Measurements from ENCODE around the gene MKI67. TPM values are rescaled to one million over a fixed set of nuclear protein-coding genes. Genes with fewer than 3 reads are reported as not detected.
A peak's percentile ranks its signal among the peaks of the same experiment; 100 is the strongest.

The MKI67 gene
- total RNA-seq, 1 experiment from 2014 or later: 111 TPM

GRCh38 chr10:128128582-128128981 is 2.4 kb upstream of the MKI67 start:
- Mint-ChIP-seq H3K4me3 (ENCODE audit: unreplicated experiment) (no peak overlapping the region), H3K27ac (ENCODE audit: unreplicated experiment) (no peak overlapping the region), H3K36me3 (ENCODE audit: insufficient read depth, unreplicated experiment) (peaks cover 26% of the 10 kb centered on the region), H3K4me1 (ENCODE audit: low read depth, unreplicated experiment) (peaks cover 9% of the 10 kb centered on the region), H3K9me3 (ENCODE audit: unreplicated experiment) (no peaks in the 10 kb centered on the region), H3K27me3 (ENCODE audit: insufficient read depth, unreplicated experiment) (no peaks in the 10 kb centered on the region)
- peaks cover 21% of the 10 kb centered on the region for H3K4me1 ChIP-seq
- H3K4me3 ChIP-seq (ENCODE audit: low read depth, low read length): no peak overlapping the region
- no peaks in the 10 kb centered on the region for H3K36me3 ChIP-seq (ENCODE audit: control insufficient read depth, insufficient read depth, low read length)
- H3K9me3 ChIP-seq: no peaks in the 10 kb centered on the region
- no TSS peak for BruUV-seq (replicated peaks)
- intact Hi-C loops (cut with micrococcal nuclease; ENCODE audit: unreplicated experiment): no loop called here
- H3K27me3 ChIP-seq (replicated peaks; ENCODE audit: control insufficient read depth, insufficient read depth, low read length): no peaks in the 10 kb centered on the region
- TF ChIP-seq CTCF (IDR thresholded peaks at IDR 0.05; ENCODE audit: insufficient read depth in 1 of 2, low read depth in 1 of 2, low read length in 1 of 2, severe bottlenecking in 1 of 2, unreplicated experiment in 1 of 2): no peak
- DNase-seq: no peak
- ChIA-PET CTCF (no interaction called here), POLR2A (no interaction called here)

- ChIA-PET POLR2A (no interaction called here), CTCF (interaction anchor here (0.6 kb wide), 1 partner anchor 69 kb away, joined by 3 read pairs; no protein-coding TSS in a partner anchor)
- DNase-seq: peak in 1 of 2 experiments; percentile 20
- TF ChIP-seq CTCF (IDR thresholded peaks at IDR 0.05; ENCODE audit: insufficient read depth in 1 of 2, low read depth in 1 of 2, low read length in 1 of 2, severe bottlenecking in 1 of 2, unreplicated experiment in 1 of 2): no peak
- peaks cover 26% of the 10 kb centered on the region for H3K4me1 ChIP-seq
- Mint-ChIP-seq H3K36me3 (ENCODE audit: insufficient read depth, unreplicated experiment) (peaks cover 50% of the 10 kb centered on the region), H3K27me3 (ENCODE audit: insufficient read depth, unreplicated experiment) (no peaks in the 10 kb centered on the region), H3K4me1 (ENCODE audit: low read depth, unreplicated experiment) (peaks cover 9% of the 10 kb centered on the region), H3K4me3 (ENCODE audit: unreplicated experiment) (peak overlapping the region; percentile 86), H3K27ac (ENCODE audit: unreplicated experiment) (peak overlapping the region; percentile 77), H3K9me3 (ENCODE audit: unreplicated experiment) (no peaks in the 10 kb centered on the region)
- intact Hi-C loops (cut with micrococcal nuclease; ENCODE audit: unreplicated experiment): no loop called here
- peak overlapping the region; percentile 98 for H3K4me3 ChIP-seq (ENCODE audit: low read depth, low read length)
- no peaks in the 10 kb centered on the region; the same call in 1 of the 2 replicates for H3K36me3 ChIP-seq (ENCODE audit: control insufficient read depth, insufficient read depth, low read length)
- H3K9me3 ChIP-seq: no peaks in the 10 kb centered on the region
- no peaks in the 10 kb centered on the region for H3K27me3 ChIP-seq (replicated peaks; ENCODE audit: control insufficient read depth, insufficient read depth, low read length)
- TSS peak; percentile 35 for BruUV-seq (replicated peaks)
Measured at GRCh38 chr10:128125416-128125943, 743 bp downstream of the MKI67 start.

- peaks cover 9% of the 10 kb centered on the region for H3K4me1 Mint-ChIP-seq (ENCODE audit: low read depth, unreplicated experiment)
- Histone ChIP-seq H3K4me1 (peaks cover 26% of the 10 kb centered on the region), H3K4me3 (ENCODE audit: low read depth, low read length) (peak overlapping the region; percentile 98), H3K9me3 (no peaks in the 10 kb centered on the region), H3K27me3 (replicated peaks; ENCODE audit: control insufficient read depth, insufficient read depth, low read length) (no peaks in the 10 kb centered on the region), H3K36me3 (ENCODE audit: control insufficient read depth, insufficient read depth, low read length) (no peaks in the 10 kb centered on the region; the same call in 1 of the 2 replicates)
- peak overlapping the region; percentile 77 for H3K27ac Mint-ChIP-seq (ENCODE audit: unreplicated experiment)
- H3K4me3 Mint-ChIP-seq (ENCODE audit: unreplicated experiment): peak overlapping the region; percentile 86
- no peaks in the 10 kb centered on the region for H3K27me3 Mint-ChIP-seq (ENCODE audit: insufficient read depth, unreplicated experiment)
- POLR2A ChIA-PET: no interaction called here
- no TSS peak for BruUV-seq (replicated peaks)
- no peak for TF ChIP-seq CTCF (IDR thresholded peaks at IDR 0.05; ENCODE audit: insufficient read depth in 1 of 2, low read depth in 1 of 2, low read length in 1 of 2, severe bottlenecking in 1 of 2, unreplicated experiment in 1 of 2)
- intact Hi-C loops (cut with micrococcal nuclease; ENCODE audit: unreplicated experiment): no loop called here
- CTCF ChIA-PET: no interaction called here
- no peaks in the 10 kb centered on the region for H3K9me3 Mint-ChIP-seq (ENCODE audit: unreplicated experiment)
- no peak for DNase-seq
- peaks cover 56% of the 10 kb centered on the region for H3K36me3 Mint-ChIP-seq (ENCODE audit: insufficient read depth, unreplicated experiment)
Measured at GRCh38 chr10:128124813-128125403, 1.3 kb downstream of the MKI67 start.

Data from Caco-2 (cell line).